Type B pancreatic cell (in vitro differentiated cells): Measurements from ENCODE around the gene GRK6. TPM values are rescaled to one million over a fixed set of nuclear protein-coding genes. Genes with fewer than 3 reads are reported as not detected.

Experiments
- DNase-seq: peaks from one replicate; pipeline ENCODE4 v3.0.0; 2021; ENCODE audit warnings: mixed read lengths; ENCODE audit not compliant: unreplicated experiment; ENCODE audit errors: extremely low spot score
- H3K27ac Mint-ChIP-seq: 2 replicates; pipeline ENCODE4 v1.8.0; 2021; ENCODE audit warnings: mild to moderate bottlenecking, mixed read lengths
- H3K27me3 Mint-ChIP-seq: 2 replicates; pipeline ENCODE4 v1.8.0; 2021; ENCODE audit warnings: mixed read lengths
- H3K36me3 Mint-ChIP-seq: 2 replicates; pipeline ENCODE4 v1.8.0; 2021; ENCODE audit warnings: mixed read lengths
- H3K4me1 Mint-ChIP-seq: one replicate; pipeline ENCODE4 v1.8.0; 2021; ENCODE audit warnings: mixed read lengths; ENCODE audit not compliant: unreplicated experiment
- H3K4me3 Mint-ChIP-seq: 2 replicates; pipeline ENCODE4 v1.8.0; 2021; ENCODE audit warnings: mild to moderate bottlenecking, mixed read lengths
- H3K9me3 Mint-ChIP-seq: 2 replicates; pipeline ENCODE4 v1.8.0; 2021; ENCODE audit warnings: mixed read lengths
- total RNA-seq: library from RNA; stranded (reverse); gene quantifications from 2 replicates; pipeline ENCODE4 v1.2.1, GENCODE V29; 2021; ENCODE audit warnings: low replicate concordance
- TF ChIP-seq, protein P1 (sequence below): fragments of 200-600 bp; sonication (generic); conservative IDR thresholded peaks from 2 replicates; pipeline ENCODE4 v1.5.0; 2021; ENCODE audit warnings: antibody characterized with exemption, mild to moderate bottlenecking

GRK6 gene
- total RNA-seq, 1 donor from 2014 or later: 47.3 TPM

DNA sequence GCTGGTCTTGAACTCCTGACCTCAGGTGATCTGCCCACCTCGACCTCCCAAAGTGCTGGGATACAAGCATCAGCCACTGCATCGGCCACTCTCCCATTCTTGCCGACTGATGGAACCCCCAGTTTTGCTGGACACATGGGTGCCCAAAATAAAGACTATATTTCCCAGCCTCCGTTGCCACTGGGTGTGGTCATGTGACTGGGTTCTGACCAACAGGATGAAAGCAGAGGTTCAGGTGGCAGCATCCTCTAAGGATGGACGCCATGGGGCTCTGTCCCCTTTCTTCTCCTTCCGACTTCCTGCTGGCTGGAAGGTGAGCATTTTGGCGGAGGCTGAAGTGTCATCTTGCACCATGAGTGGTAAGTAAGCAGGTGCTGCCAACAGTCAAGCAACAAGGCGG, 60.7 kb downstream of the GRK6 start:
- Mint-ChIP-seq H3K27ac (no peak overlapping the region), H3K27me3 (no peaks in the 10 kb centered on the region), H3K4me3 (no peak overlapping the region), H3K36me3 (peaks cover 9% of the 10 kb centered on the region), H3K9me3 (no peaks in the 10 kb centered on the region), H3K4me1 (peaks cover 11% of the 10 kb centered on the region)
- no peak for DNase-seq
- TF ChIP-seq, protein P1, sequence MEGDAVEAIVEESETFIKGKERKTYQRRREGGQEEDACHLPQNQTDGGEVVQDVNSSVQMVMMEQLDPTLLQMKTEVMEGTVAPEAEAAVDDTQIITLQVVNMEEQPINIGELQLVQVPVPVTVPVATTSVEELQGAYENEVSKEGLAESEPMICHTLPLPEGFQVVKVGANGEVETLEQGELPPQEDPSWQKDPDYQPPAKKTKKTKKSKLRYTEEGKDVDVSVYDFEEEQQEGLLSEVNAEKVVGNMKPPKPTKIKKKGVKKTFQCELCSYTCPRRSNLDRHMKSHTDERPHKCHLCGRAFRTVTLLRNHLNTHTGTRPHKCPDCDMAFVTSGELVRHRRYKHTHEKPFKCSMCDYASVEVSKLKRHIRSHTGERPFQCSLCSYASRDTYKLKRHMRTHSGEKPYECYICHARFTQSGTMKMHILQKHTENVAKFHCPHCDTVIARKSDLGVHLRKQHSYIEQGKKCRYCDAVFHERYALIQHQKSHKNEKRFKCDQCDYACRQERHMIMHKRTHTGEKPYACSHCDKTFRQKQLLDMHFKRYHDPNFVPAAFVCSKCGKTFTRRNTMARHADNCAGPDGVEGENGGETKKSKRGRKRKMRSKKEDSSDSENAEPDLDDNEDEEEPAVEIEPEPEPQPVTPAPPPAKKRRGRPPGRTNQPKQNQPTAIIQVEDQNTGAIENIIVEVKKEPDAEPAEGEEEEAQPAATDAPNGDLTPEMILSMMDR: no peak

DNA sequence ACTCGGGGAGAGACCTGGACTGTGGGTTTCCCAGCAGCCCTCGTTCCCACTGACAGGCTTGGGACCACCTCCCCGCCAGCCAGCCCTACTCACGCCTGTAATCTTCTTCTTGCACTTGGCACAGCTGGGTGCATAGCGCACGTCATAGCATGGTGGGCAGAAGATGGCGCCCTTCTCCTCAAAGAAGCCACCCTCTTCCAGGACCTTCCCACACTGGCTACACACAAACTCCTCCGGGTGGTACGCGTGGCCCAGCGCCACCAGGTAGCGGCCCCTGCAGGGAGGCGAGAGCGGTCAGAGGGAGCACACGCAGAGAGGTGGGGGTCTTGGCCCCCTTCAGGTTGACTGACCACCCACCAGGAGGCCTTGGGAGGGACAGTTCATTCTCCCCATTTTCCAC, 61.5 kb downstream of the GRK6 start:
- Mint-ChIP-seq H3K27me3 (no peaks in the 10 kb centered on the region), H3K27ac (peak overlapping the region; percentile 23), H3K4me1 (peaks cover 17% of the 10 kb centered on the region), H3K4me3 (no peak overlapping the region), H3K36me3 (peaks cover 14% of the 10 kb centered on the region), H3K9me3 (no peaks in the 10 kb centered on the region)
- no peak for DNase-seq
- TF ChIP-seq, protein P1: no peak

DNA sequence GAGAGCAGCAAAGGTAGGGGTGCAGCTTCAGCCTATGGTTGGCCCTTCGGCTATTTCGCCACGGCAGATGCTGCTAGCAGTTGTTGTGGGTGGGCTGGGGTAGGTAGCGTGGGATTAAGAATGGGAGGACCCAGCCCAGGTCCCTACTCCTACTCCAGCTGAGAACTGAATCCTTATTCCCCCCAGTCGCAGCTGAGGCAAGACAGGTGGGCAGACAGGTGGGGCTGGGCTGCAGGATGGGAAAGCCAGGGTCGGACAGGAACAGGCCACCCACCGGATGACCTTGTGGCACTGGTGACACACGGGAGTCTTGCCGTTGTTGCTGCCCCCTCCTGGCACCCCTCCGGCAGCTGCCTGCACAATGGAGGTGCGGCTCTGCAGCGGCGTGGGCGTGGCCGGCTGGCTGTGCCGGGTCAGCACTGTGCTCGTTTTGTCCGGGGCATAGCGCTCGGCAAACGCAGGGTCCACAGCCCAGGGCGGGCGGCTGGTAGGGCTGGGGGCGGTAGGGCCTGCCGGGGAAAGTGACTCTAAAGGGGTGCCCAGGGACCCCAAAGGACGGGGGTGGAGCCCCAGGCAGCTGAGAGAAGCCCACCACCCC, 62.7 kb downstream of the GRK6 start:
- DNase-seq: no peak
- no peaks in the 10 kb centered on the region for H3K27me3 Mint-ChIP-seq
- H3K4me1 Mint-ChIP-seq: peaks cover 19% of the 10 kb centered on the region
- no peaks in the 10 kb centered on the region for H3K9me3 Mint-ChIP-seq
- peaks cover 16% of the 10 kb centered on the region for H3K36me3 Mint-ChIP-seq
- no peak overlapping the region for H3K4me3 Mint-ChIP-seq
- TF ChIP-seq, protein P1: no peak
- no peak overlapping the region for H3K27ac Mint-ChIP-seq

DNA sequence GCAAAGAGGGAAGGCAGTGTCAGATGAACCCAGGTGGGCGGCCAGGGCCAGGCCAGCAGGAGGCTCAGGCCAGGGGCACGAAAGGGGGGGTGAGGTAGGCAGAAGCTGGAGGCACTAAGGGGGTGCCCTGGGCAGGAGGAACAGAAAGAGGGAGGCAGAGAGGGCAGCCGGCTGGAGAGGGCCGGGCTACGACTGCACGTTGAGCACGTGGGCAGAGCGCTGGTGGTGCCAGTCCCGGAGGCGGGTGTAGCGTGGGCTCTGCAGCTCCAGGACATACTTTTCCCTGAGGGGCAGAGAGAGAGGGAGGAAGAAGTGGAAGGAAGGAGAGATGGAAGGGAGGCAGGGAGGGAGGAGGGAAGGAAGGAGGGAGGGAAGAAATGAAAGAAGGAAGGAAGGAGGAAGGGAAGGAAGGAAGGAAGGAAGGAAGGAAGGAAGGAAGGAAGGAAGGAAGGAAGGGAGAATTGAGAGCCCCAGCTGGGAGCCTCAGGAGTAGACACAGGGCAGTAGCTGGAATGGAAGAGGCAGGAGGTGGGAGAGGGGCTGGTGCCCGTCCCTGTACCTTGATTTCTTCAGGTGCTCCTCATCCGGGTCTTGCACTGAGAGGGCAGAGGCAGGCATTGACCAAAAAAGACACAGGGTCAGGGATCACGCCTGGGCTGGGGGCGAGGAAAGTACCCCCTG, 64.0 kb downstream of the GRK6 start:
- H3K27me3 Mint-ChIP-seq: no peaks in the 10 kb centered on the region
- no peak for DNase-seq
- TF ChIP-seq, protein P1: no peak
- H3K4me3 Mint-ChIP-seq: no peak overlapping the region
- no peaks in the 10 kb centered on the region for H3K9me3 Mint-ChIP-seq
- peaks cover 8% of the 10 kb centered on the region for H3K36me3 Mint-ChIP-seq
- peaks cover 9% of the 10 kb centered on the region for H3K4me1 Mint-ChIP-seq
- H3K27ac Mint-ChIP-seq: no peak overlapping the region

DNA sequence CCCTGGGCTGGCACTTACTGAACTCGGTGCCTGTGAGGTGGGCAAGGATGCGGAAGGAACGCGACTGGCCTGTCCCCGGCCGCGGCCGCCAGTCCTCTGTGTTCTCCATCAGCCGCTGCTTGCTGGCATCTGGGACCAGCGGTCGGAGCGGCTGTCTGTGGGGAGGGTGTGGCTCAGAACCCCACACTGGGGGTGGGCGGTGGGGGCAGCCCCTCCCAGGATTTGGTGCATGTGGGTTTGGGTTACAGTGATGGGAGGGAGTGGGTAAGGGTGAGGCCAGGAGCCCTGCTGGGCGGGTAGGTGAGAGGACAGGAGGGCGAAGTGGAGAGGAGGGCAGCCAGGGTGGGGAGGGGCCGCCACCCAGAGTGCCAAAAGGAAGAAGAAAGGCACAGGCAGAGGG, 64.5 kb downstream of the GRK6 start:
- TF ChIP-seq, protein P1: no peak
- no peak for DNase-seq
- H3K27ac Mint-ChIP-seq: no peak overlapping the region
- no peaks in the 10 kb centered on the region for H3K27me3 Mint-ChIP-seq
- H3K9me3 Mint-ChIP-seq: no peaks in the 10 kb centered on the region
- H3K36me3 Mint-ChIP-seq: peaks cover 8% of the 10 kb centered on the region
- no peak overlapping the region for H3K4me3 Mint-ChIP-seq
- peaks cover 9% of the 10 kb centered on the region for H3K4me1 Mint-ChIP-seq
